Mesenteric fat pad (tissue), 1 donor: ENCODE results near the gene BRMS1. TPM values are rescaled to one million over a fixed set of nuclear protein-coding genes. Genes with fewer than 3 reads are reported as not detected.
"Not testable (repeated sequence)": the region's sequence is repeated elsewhere in the genome, so short reads cannot be mapped to it uniquely, and the experiment has no call there.

ENCODE experiments used
- DNase-seq: peaks from one replicate; pipeline ENCODE4 v3.0.0-alpha.2; 2020; ENCODE audit warnings: low spot score
- long read RNA-seq: library from polyadenylated mRNA; unstranded; transcript quantifications from one replicate; pipeline ENCODE4 v2.0.0, GENCODE V29; 2020
- total RNA-seq: library from RNA; stranded (reverse); fragmentation: NEBNext Ultra II Directional; extraction: Animal tissue kit (Norgen Biotek cat#: 25700); gene quantifications from one replicate; pipeline ENCODE4 v1.2.1, GENCODE V29; 2021
- donor health status: DM: yes; HTN: yes; CAD: no.

Gene BRMS1
- 31.8 TPM for total RNA-seq
- long read RNA-seq, transcript BRMS1-202 (10 exons, 1,363 nt): minor isoform, 7 of 162 reads
- long read RNA-seq, transcript BRMS1-201 (10 exons, 1,445 nt): major isoform, 124 of 162 reads
- long read RNA-seq, partial matches to known transcripts: 1 of 162 reads
- long read RNA-seq, other reads (novel, unspliced or antisense): 28 of 162 reads

- peak; percentile 98 for DNase-seq
Observed at GRCh38 chr11:66344550-66345315, at the start of gene BRMS1. BRMS1 (minus strand) TSS chr11:66345104; CDS start chr11:66342234, 2,870 bp downstream.

GRCh38 chr11:66393954-66394353 lies 49.0 kb upstream of the BRMS1 start:
- DNase-seq: no peak

GRCh38 chr11:66391322-66391721 lies 46.4 kb upstream of the BRMS1 start:
- DNase-seq: no peak

- DNase-seq: no peak
Observed at GRCh38 chr11:66388780-66389386, 44.0 kb upstream of the BRMS1 start.

GRCh38 chr11:66386171-66387069 lies 41.5 kb upstream of the BRMS1 start:
- no peak for DNase-seq

- DNase-seq: not testable (repeated sequence)
Observed at GRCh38 chr11:66384316-66384715, 39.4 kb upstream of the BRMS1 start.

- DNase-seq: not testable (repeated sequence)
Observed at GRCh38 chr11:66380264-66380663, 35.4 kb upstream of the BRMS1 start.

GRCh38 chr11:66373690-66374287 lies 28.9 kb upstream of the BRMS1 start:
- DNase-seq: not testable (repeated sequence)

- DNase-seq: no peak
Observed at GRCh38 chr11:66373265-66373664, 28.4 kb upstream of the BRMS1 start.

- no peak for DNase-seq
Observed at GRCh38 chr11:66371627-66372415, 26.9 kb upstream of the BRMS1 start, which contains the start of gene SLC29A2. SLC29A2 (minus strand) TSS chr11:66371760; CDS start chr11:66371591, 169 bp downstream.

GRCh38 chr11:66369073-66369894 lies 24.4 kb upstream of the BRMS1 start:
- DNase-seq: no peak

GRCh38 chr11:66368484-66368883 lies 23.6 kb upstream of the BRMS1 start:
- DNase-seq: no peak

GRCh38 chr11:66367561-66368312 lies 22.8 kb upstream of the BRMS1 start:
- DNase-seq: no peak

GRCh38 chr11:66366844-66367477 lies 22.1 kb upstream of the BRMS1 start:
- no peak for DNase-seq

- DNase-seq: no peak
Observed at GRCh38 chr11:66365711-66366619, 21.1 kb upstream of the BRMS1 start.

- no peak for DNase-seq
Observed at GRCh38 chr11:66365166-66365565, 20.3 kb upstream of the BRMS1 start.
